DMS53 treated with DMSO at 0.1 percent for 48 hours (cell line): ENCODE data around the gene ZNF319.
A peak's percentile ranks its signal among the peaks of the same experiment; 100 is the strongest.

Experiments used
- DNase-seq: peaks from one replicate; lab custom pipeline; 2025; ENCODE audit not compliant: unreplicated experiment; lab: John Stamatoyannopoulos, UW

The ZNF319 gene

DNA sequence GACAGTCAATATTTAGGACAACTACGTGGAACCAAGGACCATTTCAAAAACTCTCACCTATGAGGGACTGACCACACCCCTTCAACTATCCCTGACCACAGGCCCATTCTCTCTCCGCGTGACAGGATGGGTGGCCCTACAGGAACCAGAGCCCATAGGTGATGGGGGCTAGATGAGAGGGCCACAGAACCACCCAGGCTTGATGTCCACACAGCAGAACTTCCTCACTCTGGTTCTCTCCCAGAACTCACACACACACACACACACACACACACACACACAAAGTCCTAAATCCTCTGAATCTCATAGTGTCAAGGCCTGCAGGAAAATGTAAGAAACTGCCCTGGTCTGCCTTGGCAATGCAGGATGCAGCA lies 1.5 kb downstream of the ZNF319 start:
- no peak for DNase-seq

DNA sequence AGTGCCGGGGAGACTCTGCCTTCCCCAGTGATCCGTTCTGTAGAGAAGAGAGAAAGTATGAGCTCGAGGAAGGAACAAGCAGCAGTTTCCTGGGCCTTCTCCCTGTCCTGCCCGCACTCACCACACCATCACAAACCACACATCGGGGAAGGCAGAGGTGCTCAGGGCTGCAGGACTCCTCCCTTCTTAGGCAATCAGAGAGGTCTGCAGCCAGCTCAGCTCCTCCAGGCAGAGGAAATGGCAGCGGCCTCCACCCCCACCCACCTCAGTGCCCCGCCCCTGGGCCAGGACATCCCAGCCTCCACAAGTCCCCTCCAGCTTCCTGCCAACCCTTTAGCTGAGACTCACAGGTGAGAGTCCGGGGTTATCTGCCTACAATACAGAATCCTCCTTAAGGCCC lies 2.0 kb downstream of the ZNF319 start:
- no peak for DNase-seq

DNA sequence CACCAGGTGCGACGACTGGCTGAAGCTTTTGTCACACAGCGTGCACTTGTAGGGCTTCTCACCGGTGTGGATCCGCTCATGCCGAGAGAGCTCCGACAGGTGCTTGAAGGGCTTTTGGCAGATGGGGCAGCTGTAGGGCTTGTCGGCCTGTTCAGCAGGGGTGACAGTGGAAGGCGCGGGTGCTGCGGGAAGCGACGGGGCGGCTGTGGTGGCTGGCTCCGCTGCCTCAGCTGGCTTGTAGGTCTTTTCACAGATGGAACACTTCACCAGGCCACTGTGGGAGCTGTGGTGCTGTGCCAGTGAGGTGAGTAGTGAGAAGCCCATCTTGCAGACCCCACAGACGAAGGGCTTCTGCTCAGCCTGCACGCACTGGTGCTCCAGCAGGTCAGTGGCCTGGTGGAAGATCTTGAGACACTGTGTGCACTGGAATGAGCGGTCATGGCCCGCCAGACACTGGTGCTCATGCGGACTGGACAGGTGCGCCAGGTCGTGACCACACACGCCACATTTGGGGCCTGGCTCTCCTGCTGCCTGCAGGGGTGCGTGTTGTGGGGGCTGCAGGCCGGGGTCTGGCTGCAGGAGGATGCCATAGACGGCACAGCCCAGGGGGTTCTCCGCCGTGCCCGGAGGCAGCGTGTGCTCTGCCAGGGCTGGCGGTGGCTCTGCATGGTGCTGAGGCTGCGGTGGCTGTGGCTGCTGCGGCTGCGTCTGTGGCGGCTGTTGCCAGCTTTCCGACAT lies 2.8 kb downstream of the ZNF319 start:
- DNase-seq = no peak

DNA sequence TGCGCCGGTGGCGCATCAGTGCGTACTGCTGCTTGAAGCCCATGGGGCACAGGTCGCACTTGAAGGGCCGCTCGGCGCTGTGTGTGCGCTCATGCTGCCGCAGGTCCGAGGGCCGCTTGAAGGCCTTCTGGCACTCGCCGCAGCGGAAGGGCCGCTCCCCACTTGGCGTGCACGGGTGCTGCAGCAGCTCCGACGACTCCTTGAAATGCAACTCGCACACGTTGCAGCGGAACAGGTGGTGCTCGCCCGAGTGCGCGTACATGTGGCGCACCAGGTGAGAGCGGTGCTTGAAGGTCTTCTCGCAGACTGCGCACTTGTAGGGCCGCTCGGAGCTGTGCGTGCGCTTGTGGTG lies 3.3 kb downstream of the ZNF319 start:
- DNase-seq = no peak

DNA sequence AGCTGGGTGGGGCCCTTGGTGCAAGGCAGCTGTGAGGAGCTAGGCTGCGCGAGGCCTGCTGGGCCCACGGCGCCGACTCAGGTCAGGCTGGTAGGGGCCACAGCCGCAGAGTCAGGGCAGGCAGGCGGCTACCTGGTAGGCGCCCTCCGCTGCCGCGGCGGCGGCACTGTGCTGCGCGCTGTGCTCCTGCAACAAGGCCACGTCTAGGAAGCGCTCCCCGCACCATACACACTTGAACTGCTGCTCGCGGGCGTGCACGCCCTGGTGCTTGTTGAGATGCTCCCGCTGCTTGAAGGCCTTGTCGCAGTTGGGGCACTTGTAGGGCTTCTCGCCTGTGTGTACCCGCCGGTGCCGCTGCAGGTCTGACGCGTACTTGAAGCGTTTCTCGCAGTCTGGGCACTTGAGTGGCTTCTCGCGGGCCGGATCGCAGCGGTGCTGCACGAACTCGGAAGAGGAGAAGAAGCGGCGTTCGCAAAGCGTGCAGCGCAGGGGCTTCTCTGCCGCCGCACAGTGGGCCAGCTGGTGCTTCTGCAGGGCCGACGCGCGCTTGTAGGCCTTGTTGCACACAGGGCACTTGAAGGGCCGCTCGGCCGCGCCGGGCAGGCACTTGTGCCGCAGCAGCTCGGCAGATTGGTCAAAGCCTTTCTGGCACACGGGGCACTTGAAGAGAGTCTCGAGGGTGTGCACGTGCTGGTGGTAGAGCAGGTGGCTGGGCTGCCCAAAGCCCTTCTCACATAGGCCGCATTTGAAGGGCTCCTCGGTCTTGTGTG lies 3.9 kb downstream of the ZNF319 start:
- DNase-seq = no peak

DNA sequence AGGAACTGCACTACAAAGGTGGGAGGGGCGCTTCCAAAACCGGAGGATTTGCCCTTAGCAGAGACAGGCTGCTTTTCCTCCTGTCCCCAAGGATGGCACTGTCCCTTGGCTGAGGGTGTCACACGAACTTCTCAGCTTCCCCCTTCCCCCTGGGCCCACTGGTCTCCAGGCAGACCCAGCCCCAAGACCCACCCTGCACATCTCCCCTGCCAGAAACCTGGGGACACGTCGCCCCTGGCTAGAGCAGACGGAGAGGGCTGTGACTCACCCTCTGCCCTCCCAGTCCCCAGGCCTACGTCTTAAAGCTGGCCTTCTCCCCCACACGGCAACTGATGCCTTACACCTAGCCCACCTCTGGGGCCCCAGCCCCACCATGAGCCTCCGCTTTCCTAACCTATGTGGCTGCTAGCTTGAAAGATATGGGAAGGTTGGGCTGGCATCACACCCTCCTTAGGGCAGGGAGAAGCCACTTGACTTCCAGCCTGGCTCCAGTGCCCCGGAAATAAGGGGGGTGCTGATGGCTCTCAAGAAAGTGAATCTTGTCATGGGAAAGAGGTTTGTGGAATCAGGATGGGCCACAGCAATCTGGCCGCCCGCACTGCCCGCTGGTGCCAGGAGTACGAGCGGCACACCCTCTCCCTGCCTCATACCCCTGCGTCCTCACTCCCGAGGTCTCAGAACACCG lies 4.6 kb downstream of the ZNF319 start:
- DNase-seq = no peak

DNA sequence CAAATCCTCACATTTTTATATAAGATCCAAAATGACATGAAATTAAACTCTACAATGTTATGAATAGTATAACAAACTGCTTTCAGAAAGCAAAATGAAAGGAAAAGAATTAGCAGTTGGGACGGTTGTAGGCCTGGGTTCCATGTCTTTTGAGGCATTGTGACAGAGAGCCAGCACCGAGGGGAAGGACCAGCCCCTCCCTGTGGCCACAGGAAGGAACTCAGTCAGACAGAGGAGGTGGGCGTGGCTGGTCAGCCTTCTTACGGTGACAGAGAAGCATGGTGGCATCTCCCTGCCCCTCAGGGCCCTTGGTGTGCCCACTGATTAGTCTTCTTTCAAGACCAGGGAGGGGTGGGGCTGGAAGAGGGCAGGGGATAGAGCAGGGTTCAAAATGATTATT lies 5.7 kb downstream of the ZNF319 start:
- DNase-seq = peak; percentile 26

DNA sequence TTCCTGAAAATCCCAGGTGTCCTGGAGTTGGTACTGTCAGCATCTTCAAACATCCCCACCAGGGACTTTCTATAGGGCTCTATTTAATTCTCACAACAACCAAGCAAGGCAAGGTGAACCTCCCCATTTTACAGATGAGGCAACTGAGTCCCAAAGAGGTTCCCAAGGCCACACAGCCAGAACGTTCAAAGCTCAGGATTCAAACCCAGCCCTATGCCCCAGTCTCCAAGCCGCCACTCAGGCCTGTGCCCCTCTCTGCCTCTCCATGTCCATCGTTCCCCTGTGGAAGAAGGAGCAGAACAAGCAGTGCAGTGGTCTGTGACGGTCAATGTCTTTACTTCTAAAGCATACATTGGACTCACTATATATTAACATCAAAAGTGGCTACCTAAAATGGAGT lies 6.1 kb downstream of the ZNF319 start:
- no peak for DNase-seq

DNA sequence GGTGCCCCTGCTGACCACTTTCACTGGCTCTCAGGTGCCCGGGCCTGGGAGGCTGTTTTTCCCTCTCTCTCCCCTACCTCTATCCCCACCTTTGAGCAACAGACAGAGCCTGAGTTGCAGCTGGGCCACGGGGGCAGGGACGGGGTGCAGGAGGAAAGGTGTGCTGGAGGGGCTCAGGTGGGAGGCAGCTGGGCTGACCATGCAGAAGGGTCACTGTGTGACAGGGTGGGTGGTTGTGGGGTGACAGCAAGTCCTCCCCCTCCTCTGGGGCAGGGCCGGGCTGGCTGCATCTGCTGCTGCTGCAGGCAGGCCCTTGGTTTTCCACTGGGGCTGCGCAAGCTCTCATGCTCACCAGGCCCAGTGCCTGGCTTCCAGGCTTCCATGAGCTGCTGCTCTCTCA lies 6.6 kb downstream of the ZNF319 start:
- DNase-seq = no peak

DNA sequence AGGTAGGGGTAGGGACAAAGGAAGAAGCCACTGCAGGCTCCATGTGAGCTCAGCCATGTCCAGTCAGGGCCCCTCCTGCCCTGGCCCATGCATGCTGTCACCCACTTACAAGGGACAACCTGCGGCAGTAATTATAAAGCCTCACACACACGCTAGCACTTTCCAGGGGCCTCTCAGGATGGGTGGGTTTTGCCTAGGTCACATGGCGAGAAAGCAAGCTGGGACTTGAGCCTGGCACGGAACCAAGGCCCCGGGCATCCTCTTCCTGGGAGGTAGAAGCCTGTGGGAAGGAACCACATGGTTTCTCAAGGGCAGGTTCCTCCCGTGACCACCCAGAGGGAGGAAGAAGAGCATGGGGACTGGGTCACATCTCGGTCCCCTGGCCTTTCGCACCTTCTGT lies 7.0 kb downstream of the ZNF319 start:
- DNase-seq = no peak

DNA sequence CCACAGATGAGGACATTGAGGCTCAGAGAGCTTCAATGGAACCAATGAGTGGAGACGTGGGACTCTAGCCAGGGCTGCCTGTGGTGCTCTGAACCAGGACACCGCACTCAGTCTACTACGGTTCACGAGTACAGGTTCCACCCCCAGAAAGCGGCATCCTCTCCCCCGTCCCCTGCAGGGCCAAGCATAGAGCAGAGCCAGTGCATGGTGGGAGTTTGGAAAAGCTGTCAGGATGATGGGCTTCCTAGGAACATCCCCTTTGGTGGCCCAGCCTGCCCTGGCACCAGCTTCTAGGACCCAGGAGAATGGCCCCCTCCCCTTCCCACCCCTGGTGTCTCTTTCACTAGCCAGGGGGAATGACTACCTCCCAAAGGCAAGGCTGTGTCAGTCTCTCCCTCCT lies 8.4 kb downstream of the ZNF319 start:
- no peak for DNase-seq

DNA sequence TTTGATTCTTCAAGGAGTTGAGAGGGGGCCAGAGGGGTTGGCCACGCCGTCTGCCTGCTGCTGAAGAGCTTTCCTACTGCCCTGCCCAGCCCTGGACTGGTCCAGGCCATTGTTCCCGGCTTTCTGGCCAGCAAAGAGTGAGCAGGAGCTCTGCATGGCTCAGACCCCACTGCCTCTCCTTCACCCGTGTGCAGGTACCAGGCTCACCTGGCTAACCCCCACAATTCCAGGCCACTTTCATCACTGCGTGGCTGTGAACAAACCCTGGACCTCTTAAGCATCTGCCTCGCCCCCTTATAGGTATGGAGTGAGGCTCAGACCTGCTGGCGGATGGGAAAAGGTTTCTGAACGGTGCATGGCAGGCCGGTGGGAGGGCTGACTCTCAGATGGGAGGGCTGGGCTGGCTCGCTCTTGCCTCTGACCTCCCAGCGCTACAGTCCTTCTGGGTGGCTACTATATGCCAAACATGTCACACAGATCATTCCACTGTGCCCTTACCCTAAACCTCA lies 8.9 kb downstream of the ZNF319 start:
- DNase-seq = no peak

DNA sequence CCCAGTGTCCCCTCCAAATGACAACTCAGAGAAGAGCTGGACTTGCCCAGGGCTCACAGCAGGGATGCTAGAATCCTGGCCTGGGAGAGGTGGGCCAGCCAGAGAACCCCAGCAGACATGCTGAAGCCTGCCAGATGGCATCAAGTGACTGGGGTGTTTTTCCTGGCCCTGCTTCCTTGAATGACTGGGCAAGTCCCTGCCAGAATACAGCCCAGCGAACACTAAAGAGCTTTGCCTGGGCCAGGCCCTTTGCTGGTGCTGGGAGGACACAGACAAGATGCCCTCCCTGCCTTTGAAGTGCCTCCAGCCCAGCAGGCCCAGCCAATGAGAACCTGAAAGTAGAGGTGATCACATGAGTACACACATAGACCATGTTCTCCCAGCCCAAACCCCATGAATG lies 11.5 kb downstream of the ZNF319 start:
- DNase-seq = peak; percentile 58

DNA sequence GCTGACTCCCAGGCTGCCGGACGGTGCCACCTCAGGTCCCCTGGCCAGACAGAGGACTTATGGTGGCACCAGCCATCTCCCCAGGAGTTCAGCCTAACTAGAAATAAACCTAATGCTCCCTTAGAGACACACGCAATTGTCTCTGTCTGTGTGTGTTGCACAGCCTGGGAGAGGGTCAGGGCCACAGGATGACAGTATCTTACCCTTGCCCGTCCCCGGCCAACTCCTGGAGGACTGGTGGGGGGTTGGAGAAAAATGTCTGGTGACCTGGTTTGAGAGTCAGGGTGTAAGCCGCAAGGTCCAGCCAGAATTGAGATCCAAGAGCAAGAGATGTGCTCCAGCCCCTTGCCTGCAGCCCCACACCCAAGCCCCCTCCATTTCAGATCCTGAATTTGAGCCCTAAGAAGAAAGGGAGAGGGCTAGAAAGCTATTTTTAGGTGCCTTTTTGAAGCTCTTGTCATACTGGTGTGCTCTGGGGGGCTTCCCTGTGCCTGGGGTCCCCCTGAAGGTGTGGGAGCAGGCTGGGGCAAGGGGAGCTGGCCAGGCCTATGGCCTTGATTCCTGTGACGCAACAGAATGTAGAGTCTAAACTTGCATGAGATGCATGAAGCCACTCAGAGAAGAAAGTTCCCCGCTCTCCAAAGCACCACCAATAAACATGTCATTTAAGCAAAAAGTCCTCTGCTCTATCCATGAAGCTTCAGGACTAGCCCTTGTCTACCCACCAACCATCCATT lies 12.9 kb downstream of the ZNF319 start:
- DNase-seq = no peak

DNA sequence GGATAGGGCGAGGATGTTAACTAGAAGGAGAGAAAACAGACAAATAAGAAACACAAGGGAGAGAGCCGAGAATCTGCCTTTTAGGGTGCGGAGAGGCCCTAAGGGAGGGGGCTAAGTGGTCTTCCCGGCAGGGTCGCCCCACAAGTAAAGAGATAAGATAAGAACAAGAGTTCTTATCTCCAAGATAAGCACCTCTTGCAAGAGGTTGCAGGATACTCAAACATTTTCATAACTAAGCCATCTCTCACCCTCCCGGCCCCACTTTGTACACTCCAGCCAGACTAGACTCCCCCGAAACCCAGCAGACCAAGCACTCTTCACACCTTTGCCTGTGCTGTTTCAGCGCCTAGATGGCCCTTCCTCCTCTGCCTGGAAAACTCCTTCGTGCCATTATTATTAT lies 14.3 kb downstream of the ZNF319 start:
- DNase-seq = no peak

DNA sequence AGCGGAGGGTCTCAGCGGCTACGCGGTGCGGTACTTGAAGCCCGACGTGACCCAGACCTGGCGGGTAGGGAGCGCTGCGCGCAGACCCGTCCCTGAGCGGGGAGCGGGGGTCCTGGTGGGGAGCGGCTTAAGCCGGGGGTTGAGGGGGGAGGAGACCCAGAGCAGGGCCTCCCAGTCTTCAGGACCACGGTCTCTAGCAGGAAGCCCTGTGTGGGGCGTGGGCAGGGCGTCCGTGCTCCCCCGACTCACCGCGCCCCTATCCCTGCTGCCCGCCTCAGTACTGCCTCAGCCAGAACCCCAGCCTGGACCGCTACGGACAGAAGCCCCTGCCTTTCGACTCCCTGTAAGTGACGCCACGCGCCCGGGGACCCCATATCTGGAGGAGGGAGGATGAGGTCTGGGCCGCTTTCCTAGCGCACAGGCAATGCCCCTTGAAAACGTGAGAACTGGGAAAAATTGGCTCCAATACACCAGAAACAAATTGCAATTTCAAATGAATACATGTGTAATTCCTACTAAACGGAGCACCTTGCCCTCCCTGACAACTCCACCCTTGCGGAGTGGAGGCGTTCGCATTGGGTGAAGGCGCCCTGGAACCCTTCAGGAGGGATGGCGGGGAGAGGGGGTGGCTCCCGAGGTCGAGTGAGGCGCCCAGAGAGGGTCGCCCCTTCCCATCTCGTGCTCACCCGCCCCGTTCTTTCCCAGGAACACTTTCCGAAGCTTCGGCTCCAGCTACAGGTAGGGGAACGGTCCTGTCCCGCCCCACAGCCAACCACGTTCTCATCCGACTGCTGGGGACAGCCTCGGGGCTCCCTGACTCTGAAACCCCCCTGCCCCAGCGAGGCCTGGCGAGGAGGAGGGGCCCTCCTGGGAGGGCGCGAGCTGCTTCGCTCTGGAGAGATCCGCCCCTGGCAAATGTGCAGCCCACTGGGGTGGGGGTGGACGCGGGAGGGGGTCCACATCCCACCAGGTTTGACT lies 15.0 kb downstream of the ZNF319 start:
- no peak for DNase-seq

DNA sequence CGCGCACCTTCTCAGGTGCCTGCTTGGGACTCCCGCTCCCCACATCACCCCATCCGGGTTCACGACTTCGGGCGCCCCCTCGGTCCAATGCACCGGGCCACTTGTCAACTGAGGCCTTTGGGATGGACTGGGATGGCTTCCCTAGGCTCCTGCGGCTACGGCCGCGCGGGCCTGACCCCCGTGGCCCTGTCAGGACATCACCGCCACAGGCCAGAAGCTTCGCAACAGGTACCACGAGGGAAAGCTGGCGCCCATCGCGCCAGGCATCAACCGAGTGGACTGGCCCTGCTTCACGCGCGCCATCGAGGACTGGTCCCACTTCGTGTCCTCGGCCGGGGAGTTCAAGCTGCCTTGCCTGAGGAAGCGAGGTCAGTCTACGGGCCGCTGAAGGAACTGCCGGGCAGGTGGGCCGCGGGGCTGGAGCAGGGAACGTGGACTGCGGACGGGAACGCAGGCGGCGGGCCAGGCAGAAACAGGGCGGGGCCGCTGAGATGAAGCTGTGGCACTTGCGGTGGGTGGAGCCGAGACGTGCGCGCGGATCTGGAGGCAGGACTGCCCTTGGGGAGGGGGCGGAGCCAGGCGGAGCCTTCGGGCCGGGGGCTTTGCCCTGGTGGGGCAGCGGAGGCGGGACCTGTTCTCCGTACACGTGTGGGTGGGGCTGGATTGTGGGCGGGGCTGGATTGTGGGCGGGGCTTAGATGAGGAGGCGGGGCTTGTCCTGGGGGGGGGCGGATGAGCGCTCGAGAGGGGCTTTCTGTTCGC lies 15.8 kb downstream of the ZNF319 start:
- no peak for DNase-seq

DNA sequence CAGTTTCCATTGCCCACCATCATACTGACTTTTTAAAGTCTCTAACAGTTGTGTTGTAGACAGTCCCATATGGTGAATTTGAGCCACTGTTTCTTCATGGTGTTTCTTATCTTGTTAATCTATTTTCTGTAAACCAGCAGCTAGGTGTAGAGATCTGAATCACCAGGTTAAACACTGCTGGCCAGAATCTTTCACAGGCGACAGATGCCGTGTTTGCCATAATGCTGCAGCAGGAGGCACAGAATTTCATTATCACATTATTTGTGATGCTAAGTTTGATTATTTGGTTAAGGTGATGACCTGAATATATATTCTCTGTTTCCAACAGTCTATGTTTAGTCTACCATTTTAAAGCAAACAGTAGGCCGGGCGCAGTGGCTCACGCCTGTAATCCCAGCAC lies 18.1 kb downstream of the ZNF319 start:
- DNase-seq = no peak

DNA sequence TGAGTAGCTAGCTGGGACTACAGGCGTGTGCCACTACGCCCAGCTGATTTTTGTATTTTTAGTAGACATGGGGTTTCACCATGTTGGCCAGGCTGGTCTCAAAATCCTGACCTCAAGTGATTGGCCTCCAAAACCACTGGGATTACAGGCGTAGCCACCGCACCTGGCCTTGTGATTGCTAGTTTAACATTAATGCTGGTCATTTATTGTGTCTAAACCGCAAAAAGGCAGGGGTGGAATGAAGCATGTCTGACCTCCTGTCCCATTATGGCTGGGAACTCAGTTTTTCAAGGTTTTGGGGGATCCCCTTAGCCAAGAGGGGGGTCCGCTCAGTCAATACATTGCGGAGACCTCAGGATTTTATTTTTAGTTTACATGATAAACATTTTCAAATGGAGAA lies 18.8 kb downstream of the ZNF319 start:
- no peak for DNase-seq
